ENCODE measurements around the gene CLEC9A.

Gene CLEC9A

GRCh38 chr12:10098791-10099190, 68.3 kb downstream of the CLEC9A start, which contains the start of gene CLEC1A:
TSS of gene CLEC1A (minus strand) at chr12:10098985. CDS start at chr12:10098922, 63 bp downstream.
- Histone ChIP-seq H3K4me3 (peak within 1 kb of the TSS in 4 of 7 experiments; percentile 1 to 6 (median 3)), H3K27ac (peak within 1 kb of the TSS in 11 of 21 experiments; percentile 18 to 70 (median 44))

GRCh38 chr12:10101042-10101579, 70.6 kb downstream of the CLEC9A start:
- peak overlapping the region in 15 of 21 experiments; percentile 3 to 64 (median 40) for H3K27ac ChIP-seq
- H3K4me3 ChIP-seq = no peak overlapping the region

- peak overlapping the region in 10 of 21 experiments; percentile 3 to 64 (median 36) for H3K27ac ChIP-seq
Observed at GRCh38 chr12:10101648-10102220, 71.3 kb downstream of the CLEC9A start.

GRCh38 chr12:10102322-10102721, 71.8 kb downstream of the CLEC9A start:
- Histone ChIP-seq H3K4me3 (no peak overlapping the region), H3K27ac (peak overlapping the region in 1 of 21 experiments; percentile 22)

More at GRCh38 chr12:10101648-10102220, 71.3 kb downstream of the CLEC9A start:
- no peak overlapping the region for H3K4me3 ChIP-seq

- H3K27ac ChIP-seq = no peak overlapping the region
Observed at GRCh38 chr12:10110256-10110844, 79.9 kb downstream of the CLEC9A start.

GRCh38 chr12:10111451-10111850, 81.0 kb downstream of the CLEC9A start:
- H3K27ac ChIP-seq = no peak overlapping the region
- H3K4me3 ChIP-seq = no peak overlapping the region

More at GRCh38 chr12:10110256-10110844, 79.9 kb downstream of the CLEC9A start:
- no peak overlapping the region for H3K4me3 ChIP-seq

- Histone ChIP-seq H3K4me3 (no peak overlapping the region), H3K27ac (no peak overlapping the region)
Observed at GRCh38 chr12:10113075-10113474, 82.6 kb downstream of the CLEC9A start.

- Histone ChIP-seq H3K4me3 (no peak overlapping the region), H3K27ac (no peak overlapping the region)
Observed at GRCh38 chr12:10113920-10114319, 83.4 kb downstream of the CLEC9A start.

- no peak overlapping the region for H3K27ac ChIP-seq
- H3K4me3 ChIP-seq = no peak overlapping the region
Observed at GRCh38 chr12:10115311-10115710, 84.8 kb downstream of the CLEC9A start.
